ENCODE data around the gene MAPK8IP3. TPM values are rescaled to one million over a fixed set of nuclear protein-coding genes. Genes with fewer than 3 reads are reported as not detected.

Gene MAPK8IP3
- total and polyA plus RNA-seq, 12 donors = 12.1 to 430 (median 56.1) TPM

- Histone ChIP-seq H3K27me3 (no peaks in the 10 kb centered on the region), H3K4me3 (no peak overlapping the region), H3K9me3 (replicated peaks in 1 of 3) (no peaks in the 10 kb centered on the region), H3K36me3 (replicated peaks in 1 of 2) (peaks cover 0 to 79% of the 10 kb centered on the region in 2 donors), H3K27ac (peak overlapping the region in 1 of 5 donors; percentile 47), H3K4me1 (replicated peaks in 1 of 2) (peaks cover 0 to 7% of the 10 kb centered on the region in 2 donors)
- TF ChIP-seq CTCF (IDR thresholded peaks at IDR 0.05) (no peak), POLR2A (IDR thresholded peaks at IDR 0.05) (no peak)
- WGBS, 4 donors = 94 to 97% (median 94%) methylated on average over 9 to 35 of the region's 35 CpGs
- intact Hi-C loops (cut with DNase I) = no loop called here
- peak in 1 of 7 donors; percentile 20 for DNase-seq
These were observed 113.0 kb downstream of the MAPK8IP3 start for GRCh38 chr16:1818873-1819525.

GRCh38 chr16:1819611-1820010 is 113.6 kb downstream of the MAPK8IP3 start:
- intact Hi-C loops (cut with DNase I) = no loop called here
- TF ChIP-seq POLR2A (IDR thresholded peaks at IDR 0.05) = no peak
- no peak for TF ChIP-seq CTCF (IDR thresholded peaks at IDR 0.05)
- Histone ChIP-seq H3K4me3 (no peak overlapping the region), H3K4me1 (replicated peaks in 1 of 2) (peaks cover 3 to 13% of the 10 kb centered on the region in 2 donors), H3K9me3 (replicated peaks in 1 of 3) (no peaks in the 10 kb centered on the region), H3K27me3 (no peaks in the 10 kb centered on the region), H3K27ac (no peak overlapping the region), H3K36me3 (replicated peaks in 1 of 2) (peaks cover 0 to 74% of the 10 kb centered on the region in 2 donors)
- WGBS, 4 donors = 90 to 96% (median 92%) methylated on average over 10 to 15 of the region's 15 CpGs
- peak in 1 of 7 donors; percentile 14 for DNase-seq

Small RNA genes within 50 kb of the gene (microRNA-seq; reads per million reads assigned to microRNA genes)
- gene MIR3177 = 0.76 to 2.8 (median 1.3) reads per million in 3 donors

Small RNA genes within 50 kb of the gene (small RNA-seq; reads per million reads assigned to genes)
- 0.17 to 1.2 reads per million in 2 donors for gene MIR3177

Other genes with a start within 250 kb of the MAPK8IP3 start
- gene CLCN7, start 231.2 kb upstream of the MAPK8IP3 start, total RNA-seq = 100 to 1,000 TPM in 5 of 9 donors, 10 to 100 TPM in 4; 27.2 to 243 (median 121) TPM
- 100 to 1,000 TPM in 2 of 3 donors, 10 to 100 TPM in 1; 25.3 to 369 (median 133) TPM for gene CLCN7, start 231.2 kb upstream of the MAPK8IP3 start, polyA plus RNA-seq
- 1 to 10 TPM in 2 of 9 donors, under 1 TPM in 4, not detected in 3; 0.39 to 1.4 (median 0.61) TPM for gene PTX4, start 217.3 kb upstream of the MAPK8IP3 start, total RNA-seq
- under 1 TPM in 2 of 3 donors, not detected in 1; 0.16 to 0.17 TPM for gene PTX4, start 217.3 kb upstream of the MAPK8IP3 start, polyA plus RNA-seq
- 10 to 100 TPM in 8 of 9 donors, 1 to 10 TPM in 1; 9.7 to 53.7 (median 22.8) TPM for gene TELO2, start 212.8 kb upstream of the MAPK8IP3 start, total RNA-seq
- 100 to 1,000 TPM in 1 of 3 donors, 10 to 100 TPM in 1, 1 to 10 TPM in 1; 1.3 to 173 (median 96.0) TPM for gene TELO2, start 212.8 kb upstream of the MAPK8IP3 start, polyA plus RNA-seq
- 10 to 100 TPM; 11.4 to 77.2 (median 25.3) TPM for gene TMEM204, start 172.5 kb upstream of the MAPK8IP3 start, total RNA-seq
- gene TMEM204, start 172.5 kb upstream of the MAPK8IP3 start, polyA plus RNA-seq = 10 to 100 TPM in 2 of 3 donors, 1 to 10 TPM in 1; 7.4 to 30.7 (median 26.6) TPM
- gene IFT140, start 94.1 kb upstream of the MAPK8IP3 start, total RNA-seq = 10 to 100 TPM; 12.0 to 46.4 (median 27.3) TPM
- gene IFT140, start 94.1 kb upstream of the MAPK8IP3 start, polyA plus RNA-seq = 10 to 100 TPM in 2 of 3 donors, 1 to 10 TPM in 1; 6.6 to 62.7 (median 31.3) TPM
- gene CRAMP1, start 93.8 kb upstream of the MAPK8IP3 start, total RNA-seq = 10 to 100 TPM in 5 of 9 donors, 1 to 10 TPM in 4; 5.3 to 17.1 (median 10.1) TPM
- 10 to 100 TPM in 1 of 3 donors, 1 to 10 TPM in 2; 4.3 to 19.0 (median 7.9) TPM for gene CRAMP1, start 93.8 kb upstream of the MAPK8IP3 start, polyA plus RNA-seq
- gene JPT2, start 27.9 kb upstream of the MAPK8IP3 start, total RNA-seq = 10 to 100 TPM; 11.9 to 50.5 (median 34.9) TPM
- 10 to 100 TPM; 12.1 to 49.4 (median 12.7) TPM for gene JPT2, start 27.9 kb upstream of the MAPK8IP3 start, polyA plus RNA-seq
- gene NME3, start 65.3 kb downstream of the MAPK8IP3 start, total RNA-seq = 100 to 1,000 TPM in 8 of 9 donors, 10 to 100 TPM in 1; 82.5 to 319 (median 168) TPM
- gene NME3, start 65.3 kb downstream of the MAPK8IP3 start, polyA plus RNA-seq = 1,000 to 10,000 TPM in 1 of 3 donors, 100 to 1,000 TPM in 1, under 1 TPM in 1; 0.95 to 1,073 (median 860) TPM
- 10 to 100 TPM in 5 of 9 donors, 1 to 10 TPM in 4; 5.7 to 30.6 (median 16.1) TPM for gene EME2, start 66.6 kb downstream of the MAPK8IP3 start, total RNA-seq
- 10 to 100 TPM in 2 of 3 donors, 1 to 10 TPM in 1; 1.8 to 90.7 (median 38.0) TPM for gene EME2, start 66.6 kb downstream of the MAPK8IP3 start, polyA plus RNA-seq
- gene MRPS34, start 66.9 kb downstream of the MAPK8IP3 start, total RNA-seq = 100 to 1,000 TPM; 130 to 226 (median 143) TPM
- 100 to 1,000 TPM in 1 of 3 donors, 10 to 100 TPM in 2; 84.3 to 113 (median 95.6) TPM for gene MRPS34, start 66.9 kb downstream of the MAPK8IP3 start, polyA plus RNA-seq
- gene SPSB3, start 76.4 kb downstream of the MAPK8IP3 start, total RNA-seq = 100 to 1,000 TPM in 5 of 9 donors, 10 to 100 TPM in 4; 44.0 to 158 (median 105) TPM
- 100 to 1,000 TPM in 2 of 3 donors, 1 to 10 TPM in 1; 8.3 to 297 (median 238) TPM for gene SPSB3, start 76.4 kb downstream of the MAPK8IP3 start, polyA plus RNA-seq
- gene NUBP2, start 76.8 kb downstream of the MAPK8IP3 start, total RNA-seq = 100 to 1,000 TPM in 4 of 9 donors, 10 to 100 TPM in 5; 51.3 to 252 (median 78.9) TPM
- 10 to 100 TPM in 2 of 3 donors, 1 to 10 TPM in 1; 3.0 to 84.8 (median 78.6) TPM for gene NUBP2, start 76.8 kb downstream of the MAPK8IP3 start, polyA plus RNA-seq
- 1 to 10 TPM in 2 of 9 donors, under 1 TPM in 6, not detected in 1; 0.11 to 3.9 (median 0.23) TPM for gene IGFALS, start 87.5 kb downstream of the MAPK8IP3 start, total RNA-seq
- under 1 TPM in 2 of 3 donors, not detected in 1; 0.67 to 0.97 TPM for gene IGFALS, start 87.5 kb downstream of the MAPK8IP3 start, polyA plus RNA-seq
- gene HAGH, start 120.6 kb downstream of the MAPK8IP3 start, total RNA-seq = 100 to 1,000 TPM in 8 of 9 donors, 10 to 100 TPM in 1; 77.1 to 318 (median 182) TPM
- gene HAGH, start 120.6 kb downstream of the MAPK8IP3 start, polyA plus RNA-seq = 100 to 1,000 TPM in 2 of 3 donors, 10 to 100 TPM in 1; 75.3 to 213 (median 138) TPM
- 100 to 1,000 TPM in 1 of 9 donors, 10 to 100 TPM in 8; 38.7 to 140 (median 51.9) TPM for gene FAHD1, start 121.0 kb downstream of the MAPK8IP3 start, total RNA-seq
- 10 to 100 TPM; 15.2 to 60.4 (median 19.9) TPM for gene FAHD1, start 121.0 kb downstream of the MAPK8IP3 start, polyA plus RNA-seq
- under 1 TPM in 1 of 9 donors, not detected in 8; 0.23 TPM for gene MEIOB, start 166.0 kb downstream of the MAPK8IP3 start, total RNA-seq
- not detected for gene MEIOB, start 166.0 kb downstream of the MAPK8IP3 start, polyA plus RNA-seq
- under 1 TPM in 1 of 9 donors, not detected in 8; 0.11 TPM for gene HS3ST6, start 212.2 kb downstream of the MAPK8IP3 start, total RNA-seq
- gene HS3ST6, start 212.2 kb downstream of the MAPK8IP3 start, polyA plus RNA-seq = under 1 TPM in 1 of 3 donors, not detected in 2; 0.07 TPM
- gene MSRB1, start 237.0 kb downstream of the MAPK8IP3 start, total RNA-seq = 10 to 100 TPM in 7 of 9 donors, 1 to 10 TPM in 2; 9.2 to 21.5 (median 14.8) TPM
- 10 to 100 TPM in 2 of 3 donors, 1 to 10 TPM in 1; 8.1 to 38.9 (median 21.5) TPM for gene MSRB1, start 237.0 kb downstream of the MAPK8IP3 start, polyA plus RNA-seq
- under 1 TPM in 2 of 9 donors, not detected in 7; 0.06 to 0.20 TPM for gene RPL3L, start 248.5 kb downstream of the MAPK8IP3 start, total RNA-seq
- gene RPL3L, start 248.5 kb downstream of the MAPK8IP3 start, polyA plus RNA-seq = under 1 TPM in 1 of 3 donors, not detected in 2; 0.07 TPM

Data from adrenal gland (tissue), 12 donors.